T-cell (primary cell): Measurements from ENCODE around the gene AAMDC. TPM values are rescaled to one million over a fixed set of nuclear protein-coding genes. Genes with fewer than 3 reads are reported as not detected.

Experiments used
- ATAC-seq, 4 experiments: fragments of 200-7000 bp in 3 of 4; fragments of 150-1000 bp in 1 of 4; cut with Tn5 transposase; replicated peaks in 1 of 4; 1 replicate in 3 of 4; 2 replicates in 1 of 4; pipeline ENCODE4 v1.10.0; 2021; ENCODE audit warnings: moderate library complexity in 3 of 4, mild to moderate bottlenecking in 2 of 4, moderate number of reproducible peaks in 1 of 4
- CTCF ChIA-PET, 2 donors: fragments of 300-600 bp; sonication (Branson Sonifier 250); formaldehyde crosslinking; loops; one replicate each; lab custom pipeline; 2022; ENCODE audit warnings: antibody characterized with exemption in 2 of 2; lab: Charles Lee
- POLR2A ChIA-PET, 2 donors: fragments of 300-600 bp; sonication (Branson Sonifier 250); formaldehyde crosslinking; loops; one replicate each; lab custom pipeline; 2022; ENCODE audit warnings: antibody characterized with exemption in 2 of 2; lab: Charles Lee
- DNase-seq, 35 experiments: peaks; one replicate each; pipeline versions ENCODE4 v3.0.0 to v3.0.0-alpha.2; 2013 to 2023
- H3K27ac ChIP-seq: one replicate; pipeline ENCODE4 v1.5.1; 2013; ENCODE audit warnings: low read length
- H3K27me3 ChIP-seq, 2 experiments: replicated peaks in 1 of 2; 1 replicate in 1 of 2; 2 replicates in 1 of 2; pipeline versions ENCODE4 v1.6.1 to v1.7.0; 2013; ENCODE audit warnings: low read length in 1 of 2, mixed read lengths in 1 of 2; ENCODE audit not compliant: control insufficient read depth in 2 of 2, insufficient read depth in 2 of 2; ENCODE audit errors: extremely low read depth in 1 of 2
- H3K36me3 ChIP-seq, 2 donors: 1 replicate in 1 of 2; 2 replicates in 1 of 2; pipeline versions ENCODE4 v1.6.1 to v1.7.0; 2013; ENCODE audit warnings: low read length in 1 of 2; ENCODE audit not compliant: control insufficient read depth in 2 of 2, insufficient read depth in 1 of 2; ENCODE audit errors: extremely low read depth in 1 of 2
- H3K4me1 ChIP-seq, 2 experiments: 1 replicate in 1 of 2; 2 replicates in 1 of 2; pipeline versions ENCODE4 v1.6.1 to v1.7.0; 2013; ENCODE audit warnings: low read length in 2 of 2, mixed read lengths in 1 of 2; ENCODE audit not compliant: insufficient read depth in 2 of 2, control insufficient read depth in 1 of 2; ENCODE audit errors: extremely low read depth in 1 of 2
- H3K4me3 ChIP-seq, 2 donors: 1 replicate in 1 of 2; 2 replicates in 1 of 2; pipeline versions ENCODE4 v1.5.1 to v1.7.0; 2013; ENCODE audit warnings: mild to moderate bottlenecking in 2 of 2, low read length in 1 of 2, moderate library complexity in 1 of 2; ENCODE audit not compliant: control insufficient read depth in 1 of 2; ENCODE audit errors: extremely low read depth in 1 of 2
- H3K9me3 ChIP-seq: 2 replicates; pipeline ENCODE4 v1.7.0; 2013
- H3K27ac Mint-ChIP-seq, 2 donors: one replicate each; pipeline ENCODE4 v1.8.0; 2020 to 2021; ENCODE audit warnings: mild to moderate bottlenecking in 2 of 2, mixed read lengths in 2 of 2
- H3K27me3 Mint-ChIP-seq, 2 donors: one replicate each; pipeline ENCODE4 v1.8.0; 2021 to 2022; ENCODE audit warnings: mixed read lengths in 2 of 2
- H3K36me3 Mint-ChIP-seq: one replicate; pipeline ENCODE4 v1.8.0; 2021; ENCODE audit warnings: mixed read lengths
- H3K4me1 Mint-ChIP-seq, 3 donors: one replicate each; pipeline ENCODE4 v1.8.0; 2020 to 2022; ENCODE audit warnings: mixed read lengths in 3 of 3, mild to moderate bottlenecking in 1 of 3
- H3K4me3 Mint-ChIP-seq, 3 donors: one replicate each; pipeline ENCODE4 v1.8.0; 2020 to 2022; ENCODE audit warnings: mild to moderate bottlenecking in 3 of 3, mixed read lengths in 3 of 3, moderate library complexity in 3 of 3
- H3K9me3 Mint-ChIP-seq, 3 donors: one replicate each; pipeline ENCODE4 v1.8.0; 2020 to 2022; ENCODE audit warnings: mixed read lengths in 3 of 3
- WGBS: methylation state at CpG from one replicate; pipeline ENCODE4 v1.1.5; 2013; ENCODE audit warnings: missing lambda C conversion rate; ENCODE audit not compliant: insufficient coverage; 5-methylcytosine and 5-hydroxymethylcytosine counted together
- total RNA-seq, 35 experiments: library from RNA in 6 of 35; stranded (reverse) in 6 of 35; fragments of 120-200 nt in 1 of 35; gene quantifications; one replicate each; pipeline versions ENCODE4 v1.2.1 to v1.2.4 and lab custom pipeline; 2013 to 2026

AAMDC gene
- total RNA-seq, 5 donors from 2014 or later (not counting 1 experiment from before 2014, with no cell fraction given): 4.0 to 11.1 (median 7.0) TPM

DNA sequence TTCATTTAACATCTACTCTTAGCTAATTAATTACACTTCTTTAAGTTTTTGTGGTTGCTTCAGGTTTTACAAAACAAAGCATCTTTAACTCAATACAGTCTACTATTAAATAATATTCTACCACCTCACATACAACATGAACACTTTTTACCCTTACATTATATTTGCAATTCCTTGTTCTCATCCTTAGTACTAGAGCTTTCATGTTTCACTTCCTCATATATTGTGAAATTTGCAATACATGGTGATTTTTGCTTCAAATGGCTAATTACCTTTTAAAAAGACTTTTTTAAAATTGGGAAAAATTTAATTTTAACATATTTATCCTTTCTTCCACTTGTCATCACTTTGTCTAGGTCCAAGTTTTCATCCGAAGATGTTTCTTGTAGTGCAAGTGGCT, 37.9 kb upstream of the AAMDC start:
- Histone ChIP-seq H3K9me3 (no peaks in the 10 kb centered on the region), H3K27me3 (no peaks in the 10 kb centered on the region), H3K4me3 (no peak overlapping the region), H3K4me1 (peaks cover 0 to 2% of the 10 kb centered on the region in 2 experiments), H3K27ac (no peak overlapping the region), H3K36me3 (no peaks in the 10 kb centered on the region)
- Mint-ChIP-seq H3K9me3 (no peaks in the 10 kb centered on the region), H3K4me3 (no peak overlapping the region), H3K27me3 (no peaks in the 10 kb centered on the region), H3K4me1 (peaks cover 58 to 77% (median 66%) of the 10 kb centered on the region in 3 donors), H3K27ac (no peak overlapping the region), H3K36me3 (peaks cover 3% of the 10 kb centered on the region)
- POLR2A ChIA-PET: no interaction called here
- no CpG with 5 or more reads among the region's 1 CpG for WGBS
- CTCF ChIA-PET: interaction anchor here in 1 of 2 donors (1.0 kb wide), 1 partner anchor 23 kb away, joined by 3 read pairs; no protein-coding TSS in a partner anchor
- ATAC-seq: no peak
- DNase-seq: no peak

DNA sequence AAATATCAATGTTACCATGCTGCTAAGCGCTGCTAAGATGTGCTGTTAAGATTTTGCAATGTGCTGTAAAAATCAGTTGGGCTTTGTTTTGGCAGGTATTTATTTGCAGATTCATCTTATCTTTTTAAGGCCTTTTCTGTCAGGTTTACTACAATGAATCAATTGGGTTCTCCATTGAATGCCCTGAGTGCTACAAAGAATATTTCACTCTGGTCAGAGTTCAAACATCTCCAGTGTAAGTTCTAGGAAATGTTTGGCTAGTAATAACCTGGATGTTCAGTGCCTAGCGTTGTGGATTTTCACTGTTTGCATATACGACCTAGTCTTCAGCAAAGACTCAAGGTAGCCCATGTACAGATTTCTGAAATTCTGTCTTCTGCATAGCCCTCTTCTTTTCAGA, 36.4 kb upstream of the AAMDC start:
- Mint-ChIP-seq H3K27ac (no peak overlapping the region), H3K4me1 (peaks cover 62 to 79% (median 70%) of the 10 kb centered on the region in 3 donors), H3K4me3 (no peak overlapping the region), H3K36me3 (peaks cover 3% of the 10 kb centered on the region), H3K9me3 (no peaks in the 10 kb centered on the region), H3K27me3 (no peaks in the 10 kb centered on the region)
- WGBS: 94% methylated on average over 3 of the region's 3 CpGs
- Histone ChIP-seq H3K4me3 (no peak overlapping the region), H3K27ac (no peak overlapping the region), H3K4me1 (peaks cover 3 to 6% of the 10 kb centered on the region in 2 experiments), H3K9me3 (no peaks in the 10 kb centered on the region), H3K27me3 (no peaks in the 10 kb centered on the region), H3K36me3 (no peaks in the 10 kb centered on the region)
- ATAC-seq: no peak
- ChIA-PET POLR2A (no interaction called here), CTCF (no interaction called here)
- DNase-seq: no peak

DNA sequence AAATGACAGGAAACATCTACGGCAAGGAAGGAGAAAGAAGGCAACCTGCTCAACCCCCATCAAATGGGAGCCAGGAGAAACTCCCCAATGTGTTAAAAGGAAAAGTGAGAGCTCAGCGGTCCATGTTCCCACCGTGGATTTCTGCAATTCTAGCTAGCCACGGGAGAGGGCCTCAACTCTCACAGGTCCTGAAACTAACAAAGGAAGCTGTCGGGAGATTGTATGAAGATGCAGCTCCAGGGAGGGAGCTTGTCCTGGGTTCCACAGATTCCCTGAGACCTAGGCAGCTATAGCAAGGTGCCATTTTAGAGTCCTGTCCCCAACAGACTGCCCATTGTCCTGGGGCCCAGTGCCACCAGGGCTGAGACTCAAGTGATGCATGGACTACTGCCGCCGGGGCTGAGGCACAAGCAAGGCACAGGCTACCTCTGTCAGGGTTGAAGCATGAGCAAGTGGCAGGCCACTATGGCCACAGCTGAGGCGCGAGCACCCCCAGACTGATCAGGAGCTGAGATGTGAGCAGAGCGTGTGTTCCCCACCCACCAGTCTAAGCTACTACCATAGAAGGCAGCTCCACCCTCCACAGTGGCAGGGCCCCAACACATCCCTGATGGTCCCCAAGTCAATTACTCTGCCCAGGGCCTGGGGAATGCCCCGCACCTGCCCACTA, 31.7 kb upstream of the AAMDC start:
- Histone ChIP-seq H3K27ac (no peak overlapping the region), H3K27me3 (no peaks in the 10 kb centered on the region), H3K36me3 (peaks cover 0 to 4% of the 10 kb centered on the region in 2 donors), H3K4me3 (no peak overlapping the region), H3K4me1 (peaks cover 3 to 17% of the 10 kb centered on the region in 2 experiments), H3K9me3 (no peaks in the 10 kb centered on the region)
- Mint-ChIP-seq H3K4me3 (peak overlapping the region in 1 of 3 donors; percentile 17), H3K9me3 (peaks cover 0 to 12% (median 5%) of the 10 kb centered on the region in 3 donors), H3K27me3 (no peaks in the 10 kb centered on the region), H3K27ac (peak overlapping the region; percentile 31 to 83), H3K4me1 (peaks cover 78 to 85% (median 83%) of the 10 kb centered on the region in 3 donors), H3K36me3 (peaks cover 37% of the 10 kb centered on the region)
- WGBS: 90% methylated on average over 8 of the region's 11 CpGs
- POLR2A ChIA-PET: interaction anchor here in 1 of 2 donors (0.6 kb wide), 1 partner anchor 21 kb away, joined by 3 read pairs; no protein-coding TSS in a partner anchor
- CTCF ChIA-PET: interaction anchor here (0.7 to 1.2 kb wide), 3 partner anchors 13 to 92 kb away, joined by 3 to 4 read pairs (median 3); no protein-coding TSS in a partner anchor
- no peak for ATAC-seq
- DNase-seq: no peak

DNA sequence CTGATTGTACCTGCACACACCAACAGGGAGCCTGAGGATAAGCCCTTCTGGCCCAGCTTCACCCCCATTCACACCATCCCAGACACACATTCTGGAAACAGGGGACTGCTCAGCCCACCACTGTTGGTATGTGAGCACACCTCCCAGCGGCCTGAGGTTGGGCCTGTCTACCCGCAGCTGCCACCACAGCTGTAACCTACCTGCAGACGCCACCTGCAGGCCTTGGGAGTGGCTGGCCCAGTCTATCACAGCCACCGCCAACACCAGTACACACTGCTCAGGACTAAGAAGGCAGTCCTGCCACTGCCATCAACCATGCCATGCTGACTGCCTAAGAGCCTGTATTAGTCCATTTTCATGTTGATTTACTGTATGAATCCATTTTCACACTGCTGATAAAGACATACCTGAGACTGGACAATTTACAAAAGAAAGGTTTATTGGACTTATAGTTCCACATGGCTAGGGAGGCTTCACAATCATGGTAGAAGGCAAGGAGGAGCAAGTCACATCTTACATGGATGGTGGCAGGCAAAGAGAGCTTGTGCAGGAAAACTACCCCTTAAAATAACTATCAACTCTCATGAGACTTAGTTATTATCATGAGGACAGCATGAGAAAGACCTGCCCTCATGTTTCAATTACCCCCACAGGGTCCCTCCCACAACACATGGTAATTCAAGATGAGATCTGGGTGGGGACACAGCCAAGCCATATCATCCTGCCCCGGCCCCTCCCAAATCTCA, 31.0 kb upstream of the AAMDC start:
- Mint-ChIP-seq H3K9me3 (peaks cover 0 to 12% (median 5%) of the 10 kb centered on the region in 3 donors), H3K4me3 (no peak overlapping the region), H3K27ac (no peak overlapping the region), H3K27me3 (no peaks in the 10 kb centered on the region), H3K4me1 (peaks cover 82 to 84% (median 82%) of the 10 kb centered on the region in 3 donors), H3K36me3 (peaks cover 37% of the 10 kb centered on the region)
- Histone ChIP-seq H3K27ac (no peak overlapping the region), H3K36me3 (peaks cover 0 to 4% of the 10 kb centered on the region in 2 donors), H3K4me1 (peaks cover 3 to 17% of the 10 kb centered on the region in 2 experiments), H3K4me3 (no peak overlapping the region), H3K9me3 (no peaks in the 10 kb centered on the region), H3K27me3 (no peaks in the 10 kb centered on the region)
- ATAC-seq (no peak), DNase-seq (no peak)
- ChIA-PET CTCF (interaction anchor here in 1 of 2 donors (1.2 kb wide), 1 partner anchor 14 kb away, joined by 4 read pairs; no protein-coding TSS in a partner anchor), POLR2A (no interaction called here)
- WGBS: 98% methylated on average over 5 of the region's 5 CpGs

DNA sequence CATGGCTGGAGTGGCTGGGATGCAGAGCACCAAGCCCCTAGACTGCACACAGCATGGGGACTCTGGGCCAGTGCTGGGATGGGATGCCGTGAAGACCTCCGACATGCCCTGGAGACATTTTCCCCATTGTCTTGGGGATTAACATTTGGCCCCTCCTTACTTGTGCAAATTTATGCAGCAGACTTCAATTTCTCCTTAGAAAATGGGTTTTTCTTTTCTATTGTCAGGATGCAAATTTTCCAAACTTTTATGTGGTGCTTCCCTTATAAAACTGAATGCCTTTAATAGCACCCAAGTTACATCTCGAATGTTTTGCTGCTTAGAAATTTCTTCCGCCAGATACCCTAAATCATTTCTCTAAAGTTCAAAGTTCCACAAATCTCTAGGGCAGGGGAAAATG, 29.6 kb upstream of the AAMDC start:
- ATAC-seq (no peak), DNase-seq (no peak)
- H3K27ac Mint-ChIP-seq: no peak overlapping the region
- Histone ChIP-seq H3K27me3 (no peaks in the 10 kb centered on the region), H3K36me3 (peaks cover 0 to 4% of the 10 kb centered on the region in 2 donors), H3K4me3 (no peak overlapping the region), H3K27ac (no peak overlapping the region), H3K4me1 (peaks cover 3 to 17% of the 10 kb centered on the region in 2 experiments), H3K9me3 (no peaks in the 10 kb centered on the region)
- H3K36me3 Mint-ChIP-seq: peaks cover 37% of the 10 kb centered on the region
- H3K4me1 Mint-ChIP-seq: peaks cover 89 to 92% (median 89%) of the 10 kb centered on the region in 3 donors
- POLR2A ChIA-PET: no interaction called here
- CTCF ChIA-PET: no interaction called here
- peaks cover 0 to 12% (median 5%) of the 10 kb centered on the region in 3 donors for H3K9me3 Mint-ChIP-seq
- no peaks in the 10 kb centered on the region for H3K27me3 Mint-ChIP-seq
- 90% methylated on average over 2 of the region's 4 CpGs for WGBS
- no peak overlapping the region for H3K4me3 Mint-ChIP-seq

DNA sequence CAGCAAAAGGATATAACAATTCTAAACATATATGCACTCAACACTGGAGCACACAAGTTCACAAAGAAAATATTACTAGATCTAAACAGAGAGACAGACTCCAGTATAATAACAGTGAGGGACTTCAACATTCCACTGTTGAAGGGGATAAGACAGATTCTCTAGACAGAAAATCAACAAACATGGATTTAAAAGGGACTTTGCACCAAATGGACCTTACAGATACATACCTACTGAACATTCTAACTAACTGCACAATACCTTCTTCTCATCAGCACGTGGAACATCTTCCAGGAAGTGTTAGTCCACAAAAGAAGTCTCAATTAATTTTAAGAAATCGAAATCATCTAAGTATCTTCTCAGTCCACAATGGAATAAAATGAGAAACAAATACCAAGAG, 27.0 kb upstream of the AAMDC start:
- Mint-ChIP-seq H3K27me3 (no peaks in the 10 kb centered on the region), H3K4me1 (peaks cover 81 to 89% (median 87%) of the 10 kb centered on the region in 3 donors), H3K36me3 (peaks cover 46% of the 10 kb centered on the region), H3K4me3 (no peak overlapping the region), H3K27ac (no peak overlapping the region), H3K9me3 (peaks cover 0 to 12% (median 5%) of the 10 kb centered on the region in 3 donors)
- DNase-seq (no peak), ATAC-seq (no peak)
- peaks cover 0 to 16% of the 10 kb centered on the region in 2 experiments for H3K4me1 ChIP-seq
- no peak overlapping the region for H3K27ac ChIP-seq
- no peak overlapping the region for H3K4me3 ChIP-seq
- POLR2A ChIA-PET: no interaction called here
- CTCF ChIA-PET: interaction anchor here in 1 of 2 donors (0.6 kb wide), 1 partner anchor 160 kb away, joined by 3 read pairs; no protein-coding TSS in a partner anchor
- peaks cover 0 to 4% of the 10 kb centered on the region in 2 donors for H3K36me3 ChIP-seq
- WGBS: no CpG with 5 or more reads among the region's 2 CpGs
- H3K27me3 ChIP-seq: no peaks in the 10 kb centered on the region
- no peaks in the 10 kb centered on the region for H3K9me3 ChIP-seq
